Osteocyte (in vitro differentiated cells): Measurements from ENCODE around the gene LHX6. TPM values are rescaled to one million over a fixed set of nuclear protein-coding genes. Genes with fewer than 3 reads are reported as not detected.

Experiments used
- DNase-seq: peaks from one replicate; pipeline ENCODE4 v3.0.0; 2021; ENCODE audit warnings: mixed read lengths; ENCODE audit not compliant: unreplicated experiment; ENCODE audit errors: extremely low spot score
- H3K27ac Mint-ChIP-seq: one replicate; pipeline ENCODE4 v1.8.0; 2021; ENCODE audit warnings: mild to moderate bottlenecking, mixed read lengths; ENCODE audit not compliant: unreplicated experiment
- H3K27me3 Mint-ChIP-seq: one replicate; pipeline ENCODE4 v1.8.0; 2021; ENCODE audit warnings: mixed read lengths; ENCODE audit not compliant: unreplicated experiment
- H3K36me3 Mint-ChIP-seq: one replicate; pipeline ENCODE4 v1.8.0; 2021; ENCODE audit warnings: mixed read lengths; ENCODE audit not compliant: unreplicated experiment
- H3K4me1 Mint-ChIP-seq: one replicate; pipeline ENCODE4 v1.8.0; 2021; ENCODE audit warnings: mixed read lengths; ENCODE audit not compliant: unreplicated experiment
- H3K4me3 Mint-ChIP-seq: one replicate; pipeline ENCODE4 v1.8.0; 2021; ENCODE audit warnings: mild to moderate bottlenecking, moderate library complexity, mixed read lengths; ENCODE audit not compliant: unreplicated experiment
- H3K9me3 Mint-ChIP-seq: one replicate; pipeline ENCODE4 v1.8.0; 2021; ENCODE audit warnings: mixed read lengths; ENCODE audit not compliant: unreplicated experiment
- total RNA-seq: library from RNA; stranded (reverse); gene quantifications from 2 replicates; pipeline ENCODE4 v1.2.1, GENCODE V29; 2021
- TF ChIP-seq, protein P1 (sequence below): fragments of 200-600 bp; sonication (generic); IDR thresholded peaks from 2 replicates; pipeline ENCODE4 v1.5.0; 2021; ENCODE audit warnings: antibody characterized with exemption, mild to moderate bottlenecking, moderate library complexity

Gene LHX6
- total RNA-seq, 1 donor from 2014 or later, result not detected

DNA sequence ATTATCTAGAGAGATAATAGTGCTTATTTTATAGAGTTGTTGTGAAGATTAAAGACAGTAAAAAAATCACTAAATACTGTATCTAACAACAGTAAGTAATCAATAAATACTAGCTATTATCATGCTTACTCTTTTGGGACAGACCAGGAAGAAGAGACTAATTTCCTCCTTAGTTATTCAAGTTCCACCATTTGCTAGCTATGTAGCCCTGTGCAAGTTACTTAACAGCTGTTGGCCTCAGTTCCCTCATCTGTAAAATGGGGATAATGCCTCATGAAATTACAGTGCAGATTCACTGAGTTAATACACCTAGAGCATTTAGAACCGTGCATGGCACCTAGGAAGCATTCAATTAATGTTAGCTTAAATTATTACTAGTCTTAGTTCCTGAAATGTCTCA, 33.3 kb upstream of the LHX6 start:
- Mint-ChIP-seq H3K4me1 (peaks cover 39% of the 10 kb centered on the region), H3K27me3 (no peaks in the 10 kb centered on the region), H3K27ac (peak overlapping the region; percentile 42), H3K9me3 (no peaks in the 10 kb centered on the region), H3K4me3 (no peak overlapping the region), H3K36me3 (peaks cover 24% of the 10 kb centered on the region)
- DNase-seq, result no peak
- TF ChIP-seq, protein P1, sequence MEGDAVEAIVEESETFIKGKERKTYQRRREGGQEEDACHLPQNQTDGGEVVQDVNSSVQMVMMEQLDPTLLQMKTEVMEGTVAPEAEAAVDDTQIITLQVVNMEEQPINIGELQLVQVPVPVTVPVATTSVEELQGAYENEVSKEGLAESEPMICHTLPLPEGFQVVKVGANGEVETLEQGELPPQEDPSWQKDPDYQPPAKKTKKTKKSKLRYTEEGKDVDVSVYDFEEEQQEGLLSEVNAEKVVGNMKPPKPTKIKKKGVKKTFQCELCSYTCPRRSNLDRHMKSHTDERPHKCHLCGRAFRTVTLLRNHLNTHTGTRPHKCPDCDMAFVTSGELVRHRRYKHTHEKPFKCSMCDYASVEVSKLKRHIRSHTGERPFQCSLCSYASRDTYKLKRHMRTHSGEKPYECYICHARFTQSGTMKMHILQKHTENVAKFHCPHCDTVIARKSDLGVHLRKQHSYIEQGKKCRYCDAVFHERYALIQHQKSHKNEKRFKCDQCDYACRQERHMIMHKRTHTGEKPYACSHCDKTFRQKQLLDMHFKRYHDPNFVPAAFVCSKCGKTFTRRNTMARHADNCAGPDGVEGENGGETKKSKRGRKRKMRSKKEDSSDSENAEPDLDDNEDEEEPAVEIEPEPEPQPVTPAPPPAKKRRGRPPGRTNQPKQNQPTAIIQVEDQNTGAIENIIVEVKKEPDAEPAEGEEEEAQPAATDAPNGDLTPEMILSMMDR, result no peak

DNA sequence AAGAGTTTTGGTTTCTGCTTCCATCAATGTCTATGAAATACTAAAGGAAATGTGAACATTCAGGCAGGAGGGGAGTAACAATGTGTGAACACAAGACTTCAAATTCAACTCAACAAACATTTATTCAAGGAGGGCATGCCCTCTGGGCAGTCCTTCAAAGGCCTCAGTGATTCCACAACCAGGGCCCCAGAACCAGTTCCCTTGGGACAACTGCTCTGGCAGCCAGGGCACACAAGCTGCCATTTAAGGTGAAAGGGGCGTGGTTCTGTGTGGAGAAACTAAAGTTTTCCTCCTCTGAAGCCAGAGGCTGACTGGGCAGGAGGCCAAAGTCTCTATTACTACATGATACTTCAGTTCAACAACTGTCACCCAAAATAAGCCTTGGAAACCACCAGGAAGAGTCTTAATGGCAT, 32.7 kb upstream of the LHX6 start:
- TF ChIP-seq, protein P1, result no peak
- Mint-ChIP-seq H3K9me3 (no peaks in the 10 kb centered on the region), H3K4me1 (peaks cover 39% of the 10 kb centered on the region), H3K27ac (peak overlapping the region; percentile 42), H3K27me3 (no peaks in the 10 kb centered on the region), H3K4me3 (no peak overlapping the region), H3K36me3 (peaks cover 24% of the 10 kb centered on the region)
- DNase-seq, result peak; percentile 86

DNA sequence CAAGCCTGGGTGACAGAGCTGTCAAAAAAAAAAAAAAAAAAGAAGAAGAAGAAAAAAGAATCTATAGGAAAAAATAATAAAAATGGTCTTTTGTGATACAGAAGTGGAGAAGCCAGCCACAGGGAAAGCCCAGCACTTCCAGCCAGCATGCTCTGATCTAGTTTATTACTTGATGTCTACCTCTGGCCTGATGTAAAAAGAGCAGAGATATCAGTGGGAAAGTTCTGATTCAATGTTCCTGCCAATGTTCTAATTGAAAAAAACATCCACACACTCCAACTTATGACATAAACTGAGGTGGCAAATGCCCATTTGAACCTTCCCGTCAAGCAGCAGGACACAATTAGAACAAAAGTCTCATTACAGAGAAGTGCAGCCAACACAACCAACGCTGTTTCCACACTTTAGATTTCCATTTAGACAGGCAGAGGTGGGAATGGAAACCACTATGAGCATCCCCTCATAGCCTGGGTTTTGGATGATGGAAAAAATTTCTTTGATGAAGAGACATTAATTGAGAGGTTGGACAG, 30.2 kb upstream of the LHX6 start:
- Mint-ChIP-seq H3K9me3 (no peaks in the 10 kb centered on the region), H3K4me1 (peaks cover 30% of the 10 kb centered on the region), H3K27ac (no peak overlapping the region), H3K4me3 (no peak overlapping the region), H3K36me3 (peaks cover 32% of the 10 kb centered on the region), H3K27me3 (no peaks in the 10 kb centered on the region)
- DNase-seq, result no peak
- TF ChIP-seq, protein P1, result no peak

DNA sequence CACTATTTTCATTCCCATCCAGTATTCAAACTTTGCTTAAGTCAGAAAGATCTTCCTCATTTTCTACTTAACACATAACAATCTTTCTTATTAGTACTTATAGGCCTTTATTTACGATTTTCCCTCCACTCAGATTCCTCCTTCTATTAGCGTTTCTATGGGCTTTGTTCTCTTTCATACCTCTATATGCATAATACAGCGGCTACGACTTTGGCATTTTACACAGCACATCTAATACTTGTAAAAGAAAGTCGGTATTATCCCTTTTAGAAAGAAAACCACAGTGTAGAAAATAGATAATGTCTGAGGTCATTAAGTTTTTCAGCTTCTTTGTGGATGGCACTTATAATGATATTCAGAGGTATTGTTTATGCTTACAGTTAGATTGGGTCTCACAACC, 27.4 kb upstream of the LHX6 start:
- H3K9me3 Mint-ChIP-seq, result no peaks in the 10 kb centered on the region
- TF ChIP-seq, protein P1, result no peak
- DNase-seq, result no peak
- no peaks in the 10 kb centered on the region for H3K27me3 Mint-ChIP-seq
- H3K27ac Mint-ChIP-seq, result no peak overlapping the region
- H3K4me1 Mint-ChIP-seq, result peaks cover 7% of the 10 kb centered on the region
- H3K4me3 Mint-ChIP-seq, result no peak overlapping the region
- H3K36me3 Mint-ChIP-seq, result peaks cover 40% of the 10 kb centered on the region

DNA sequence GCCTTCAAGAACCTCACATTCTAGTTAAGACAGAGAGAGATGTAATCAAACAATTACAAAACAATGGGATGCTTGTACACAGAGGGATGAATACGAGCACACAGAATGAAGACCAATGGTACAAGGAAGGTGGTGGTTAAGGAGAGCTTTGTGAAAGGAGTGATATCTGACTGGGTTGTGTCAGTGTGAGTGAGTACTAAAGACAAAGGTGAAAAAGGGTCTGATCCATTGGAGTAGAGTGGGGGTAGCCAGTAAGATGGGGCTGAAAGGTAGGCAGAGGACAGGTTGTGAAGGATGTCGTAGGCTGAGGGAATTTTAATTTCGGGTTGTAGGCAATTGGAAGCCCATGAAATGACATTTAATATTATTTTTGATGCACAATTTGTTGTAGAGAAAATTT, 26.0 kb upstream of the LHX6 start:
- TF ChIP-seq, protein P1, result no peak
- H3K4me1 Mint-ChIP-seq, result peaks cover 3% of the 10 kb centered on the region
- peaks cover 40% of the 10 kb centered on the region for H3K36me3 Mint-ChIP-seq
- no peaks in the 10 kb centered on the region for H3K27me3 Mint-ChIP-seq
- H3K4me3 Mint-ChIP-seq, result no peak overlapping the region
- no peaks in the 10 kb centered on the region for H3K9me3 Mint-ChIP-seq
- no peak for DNase-seq
- H3K27ac Mint-ChIP-seq, result no peak overlapping the region
